Activated CD4-positive, alpha-beta T cell treated with anti-CD3 and anti-CD28 coated beads, Interleukin-2, amount 50 U/mL, for 16 hours (primary cell): ENCODE results near the gene QSOX2.

Experiments
- DNase-seq: peaks from one replicate; pipeline ENCODE4 v3.0.0-alpha.2; 2020

Gene QSOX2

DNA sequence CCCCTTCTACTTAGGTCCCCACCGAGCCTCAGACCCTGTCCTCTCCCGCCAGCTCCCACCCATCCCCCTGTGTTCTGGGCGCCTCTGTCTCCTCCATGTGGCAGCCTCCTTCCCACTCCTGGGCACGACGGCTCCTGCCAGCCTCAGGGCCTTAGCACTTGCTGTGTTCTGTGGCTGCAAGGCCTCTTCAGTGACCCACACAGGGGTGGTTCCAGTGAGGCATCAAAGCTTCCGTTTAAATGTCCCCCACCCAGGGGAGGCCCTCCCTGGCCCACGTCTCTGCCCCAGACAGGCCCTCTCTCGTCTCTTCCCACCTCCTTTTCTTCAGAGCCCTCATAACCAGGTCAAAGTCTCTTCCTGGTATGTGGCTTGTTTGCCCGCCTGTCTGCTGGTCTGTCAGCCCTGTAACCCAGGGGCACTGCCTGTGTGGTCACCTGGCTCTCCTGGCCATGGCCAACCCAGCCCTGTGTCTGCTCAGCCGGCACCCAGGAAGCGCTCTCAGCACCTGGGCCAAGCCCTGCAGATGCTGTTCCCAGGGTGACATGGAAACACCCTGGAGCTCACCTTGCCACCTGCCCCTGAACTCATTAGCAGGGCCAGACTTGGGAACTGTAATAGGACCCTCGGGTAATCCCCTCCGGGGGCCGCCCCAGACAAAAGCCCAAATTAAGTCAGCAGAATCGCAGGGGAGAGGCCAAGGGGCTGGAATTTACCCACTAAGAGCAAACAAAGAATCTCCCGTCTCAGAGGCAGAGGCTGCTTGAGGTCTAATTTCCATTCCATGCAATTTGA is 74.4 kb downstream of the QSOX2 start:
- DNase-seq, result no peak

- peak; percentile 54 for DNase-seq
These were observed 75.4 kb downstream of the QSOX2 start for GRCh38 chr9:136170006-136170901.

- no peak for DNase-seq
These were observed 76.1 kb downstream of the QSOX2 start for GRCh38 chr9:136169495-136169894.

DNA sequence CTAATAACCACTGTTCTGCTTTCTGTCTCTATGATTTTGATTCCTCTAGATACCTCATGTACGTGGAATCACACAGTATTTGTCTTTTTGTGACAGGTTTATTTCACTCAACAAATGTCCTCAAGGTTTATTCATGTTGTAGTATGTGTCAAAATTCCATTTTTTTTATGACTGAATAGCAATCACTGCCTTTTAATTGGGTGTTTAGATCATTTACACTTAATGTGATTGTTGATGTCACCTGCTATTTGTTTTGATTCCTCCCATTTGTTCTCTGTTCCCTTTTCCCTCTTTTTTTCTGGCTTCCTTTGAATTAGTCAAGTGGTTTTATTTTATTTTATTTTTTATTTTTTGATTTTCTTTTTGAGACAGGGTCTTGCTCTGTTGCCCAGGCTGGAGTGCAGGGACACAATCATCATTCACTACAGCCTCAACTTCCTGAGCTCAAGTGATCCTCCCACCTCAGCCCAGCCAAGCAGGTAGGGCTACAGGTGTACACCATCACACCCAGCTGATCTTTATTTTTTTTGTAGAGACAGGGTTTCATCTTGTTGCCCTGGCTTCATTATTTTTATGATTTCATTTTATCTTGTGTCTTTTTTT is 82.3 kb downstream of the QSOX2 start:
- no peak for DNase-seq

GRCh38 chr9:136160995-136161610 is 84.5 kb downstream of the QSOX2 start:
- no peak for DNase-seq

DNA sequence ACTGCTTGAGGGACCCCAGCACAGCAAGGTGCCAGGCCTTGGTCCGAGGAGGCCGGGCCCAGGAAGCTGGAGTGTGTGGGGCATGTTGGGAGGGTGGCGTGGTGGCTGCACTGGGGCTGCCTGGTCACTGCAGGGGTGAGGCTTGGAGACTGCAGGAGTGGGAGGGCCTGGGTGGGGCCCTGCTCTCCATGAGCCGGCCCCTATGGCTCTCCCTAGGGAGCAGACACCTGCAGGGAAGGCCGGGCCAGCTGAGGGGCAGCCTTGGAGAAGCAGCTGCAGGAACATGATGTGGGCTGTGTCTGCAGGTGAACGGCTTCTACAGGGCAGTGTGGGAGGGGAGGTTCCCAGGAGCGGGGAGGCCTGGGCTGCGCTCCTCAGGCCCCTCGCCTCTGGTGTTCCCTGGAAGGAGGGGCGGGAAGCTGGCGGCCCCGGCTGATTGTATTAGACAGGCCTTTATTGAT is 85.2 kb downstream of the QSOX2 start:
- DNase-seq, result no peak

GRCh38 chr9:136159851-136160250 is 85.8 kb downstream of the QSOX2 start:
- DNase-seq, result no peak

GRCh38 chr9:136157477-136158265 is 87.9 kb downstream of the QSOX2 start:
- no peak for DNase-seq
